Stimulated activated CD8-positive, alpha-beta memory T cell treated with anti-CD3 and anti-CD28 coated beads, Interleukin-15, amount 100 ng/mL, for 48 hours (primary cell): ENCODE measurements around the gene FOXL3.

Source experiments
- DNase-seq, 2 donors: peaks; one replicate each; pipeline ENCODE4 v3.0.0-alpha.2; 2020; ENCODE audit warnings: low read depth in 2 of 2

FOXL3 gene

DNA sequence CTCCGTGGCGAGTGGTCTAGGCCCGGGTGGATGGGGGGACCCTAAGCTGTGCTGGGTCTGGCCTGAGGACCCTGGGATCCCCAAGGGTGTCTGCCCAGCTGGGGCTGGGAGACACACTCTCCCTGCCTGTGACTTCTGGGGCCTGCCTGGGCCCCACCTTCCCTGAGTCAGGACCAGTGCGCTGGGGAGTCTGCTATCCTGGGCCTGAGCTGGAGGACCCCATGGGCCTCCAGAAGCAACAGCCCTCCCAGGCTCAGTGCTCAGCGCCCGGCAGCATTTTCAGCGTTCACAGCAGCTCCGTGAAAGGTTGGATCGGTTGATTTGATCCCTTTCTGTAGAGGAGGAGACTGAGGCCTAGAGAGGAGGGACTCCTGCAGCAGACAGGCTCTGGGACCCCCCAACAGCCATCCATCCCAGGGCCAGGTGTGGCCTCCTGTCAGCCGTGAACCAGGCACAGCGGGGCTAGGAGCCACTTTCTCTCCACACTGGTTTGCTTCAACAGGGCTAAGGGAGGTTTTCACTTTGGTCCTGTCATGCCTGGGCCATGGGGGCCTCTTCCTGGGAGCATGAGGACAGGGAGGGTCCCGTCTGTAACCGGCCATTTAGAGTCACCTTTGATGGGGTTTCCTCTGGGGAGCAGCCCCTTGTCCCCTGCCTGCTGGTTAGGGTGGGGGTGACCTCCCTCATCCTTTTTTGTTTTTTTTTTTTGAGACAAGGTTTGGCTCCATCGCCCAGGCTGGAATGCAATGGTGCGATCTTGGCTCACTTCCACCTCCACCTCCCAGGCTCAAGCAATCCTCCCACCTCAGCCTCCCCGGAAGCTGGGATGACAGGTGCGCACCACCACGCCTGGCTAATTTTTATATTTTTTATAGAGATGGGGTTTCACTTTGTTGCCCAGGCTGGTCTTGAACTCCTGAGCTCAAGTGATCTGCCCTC lies 12.4 kb downstream of the FOXL3 start:
- DNase-seq, result no peak

DNA sequence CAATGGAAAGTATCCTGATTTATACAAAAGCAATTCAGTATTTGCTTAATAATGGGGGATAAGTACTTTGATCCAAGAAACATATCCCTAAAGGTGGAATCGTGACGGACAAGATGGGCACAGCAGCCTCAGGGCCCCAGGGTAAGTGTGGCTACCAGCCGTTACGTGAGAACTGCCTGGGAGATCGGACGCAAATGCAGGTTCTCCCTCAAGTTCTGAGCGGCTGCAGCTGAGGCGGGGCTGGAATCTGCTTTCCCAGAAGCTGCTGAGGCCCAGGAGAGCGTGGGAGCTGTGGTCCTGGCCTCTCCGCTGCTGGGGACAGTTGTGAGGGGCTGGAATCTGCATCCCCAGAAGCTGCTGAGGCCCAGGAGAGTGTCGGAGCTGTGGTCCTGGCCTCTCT lies 13.5 kb downstream of the FOXL3 start:
- no peak for DNase-seq

DNA sequence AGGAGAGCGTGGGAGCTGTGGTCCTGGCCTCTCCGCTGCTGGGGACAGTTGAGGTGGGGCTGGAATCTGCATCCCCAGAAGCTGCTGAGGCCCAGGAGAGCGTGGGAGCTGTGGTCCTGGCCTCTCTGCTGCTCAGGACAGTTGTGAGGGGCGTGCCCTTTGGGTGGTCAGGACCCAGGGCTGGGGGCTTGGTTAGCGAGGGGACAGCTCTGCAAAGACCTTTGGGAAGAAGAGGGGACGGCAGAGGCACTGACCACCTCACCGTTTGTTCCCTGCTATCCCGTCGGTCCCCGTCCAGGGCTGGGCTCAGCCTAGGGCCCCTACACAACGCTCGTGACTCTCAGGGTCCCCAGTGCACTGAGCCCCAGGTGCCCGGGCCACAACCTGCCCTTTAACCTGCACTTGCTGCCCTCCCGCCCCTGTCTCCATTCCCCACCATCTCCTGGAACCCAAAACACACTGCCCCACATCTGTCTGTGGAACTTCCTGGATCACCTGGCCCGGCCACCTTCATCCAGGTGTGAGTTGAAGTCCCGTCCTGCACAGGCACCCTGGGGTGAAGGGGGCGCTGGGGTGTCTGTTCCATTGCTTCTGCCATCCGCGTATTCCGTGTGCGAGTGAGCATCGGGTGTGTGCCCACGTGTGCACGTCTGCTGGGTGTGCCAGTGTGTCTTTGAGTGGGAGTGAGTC lies 14.1 kb downstream of the FOXL3 start:
- DNase-seq, result no peak

DNA sequence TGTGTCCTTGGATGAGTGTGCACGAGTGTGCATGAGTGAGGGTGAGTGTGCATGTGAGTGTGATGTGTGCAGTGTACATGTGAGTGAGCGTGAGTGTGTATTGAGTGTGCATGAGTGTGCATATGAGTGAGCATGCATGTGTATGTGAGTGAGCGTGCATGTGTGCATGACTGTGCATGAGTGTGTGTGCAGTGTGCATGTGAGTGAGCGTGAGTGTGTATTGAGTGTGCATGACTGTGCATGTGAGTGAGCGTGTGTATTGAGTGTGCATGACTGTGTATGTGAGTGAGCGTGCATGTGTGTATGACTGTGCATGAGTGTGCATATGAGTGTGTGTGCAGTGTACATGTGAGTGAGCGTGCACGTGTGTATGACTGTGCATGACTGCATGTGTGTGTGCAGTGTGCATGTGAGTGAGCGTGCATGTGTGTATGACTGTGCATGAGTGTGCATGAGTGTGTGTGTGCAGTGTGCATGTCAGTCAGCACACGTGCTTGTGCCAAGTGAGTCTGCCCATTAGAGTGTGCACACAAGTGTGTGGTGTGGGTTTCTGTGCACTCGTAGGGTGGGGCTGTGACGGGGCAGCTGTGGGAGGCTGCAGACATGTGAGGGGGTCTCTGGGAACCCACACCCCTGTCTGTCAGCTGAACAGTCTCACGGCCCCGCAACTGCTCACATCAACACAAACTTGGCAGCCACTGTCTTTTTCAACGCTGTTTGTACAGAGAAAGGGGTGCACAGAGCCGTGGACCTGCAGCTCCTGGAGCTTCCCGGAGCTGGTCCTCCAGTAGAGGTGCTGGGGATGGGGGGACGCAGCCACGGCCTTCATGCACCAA lies 14.8 kb downstream of the FOXL3 start:
- DNase-seq, result no peak

DNA sequence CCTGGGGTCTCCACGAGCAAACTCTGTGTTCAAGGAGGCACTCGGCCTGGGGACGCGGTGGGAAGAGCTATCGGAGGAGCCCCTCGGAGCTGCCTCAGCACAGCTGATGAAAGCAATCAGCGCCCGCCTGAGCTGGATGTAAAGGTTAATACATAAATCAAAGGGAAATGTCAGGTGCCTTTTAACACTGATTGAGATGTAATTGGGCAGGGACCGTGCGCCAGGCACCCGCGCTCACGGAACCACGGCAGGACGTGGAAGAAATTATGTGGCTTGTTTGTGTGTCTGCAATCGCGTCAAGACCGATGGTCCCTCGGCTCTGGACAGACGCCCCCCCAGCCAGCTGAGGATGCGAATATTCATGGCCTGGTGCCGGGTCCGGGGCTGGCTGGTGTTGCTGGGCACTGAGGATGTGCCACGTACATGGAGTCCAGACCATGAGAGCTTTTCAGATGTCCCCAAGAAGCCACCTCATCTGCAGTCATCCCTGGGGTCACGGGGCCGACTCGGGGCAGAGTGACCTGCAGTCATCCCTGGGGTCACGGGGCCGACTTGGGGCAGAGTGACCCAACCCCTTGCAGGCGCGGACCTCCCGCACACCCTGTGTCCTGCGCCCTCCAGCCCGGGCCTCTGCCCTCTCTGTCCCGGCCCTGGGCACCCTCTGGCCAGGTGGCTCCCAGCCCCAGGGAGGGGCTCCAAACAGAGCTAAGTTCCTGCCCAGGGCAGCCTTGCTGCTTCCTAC lies 15.6 kb downstream of the FOXL3 start:
- no peak for DNase-seq

DNA sequence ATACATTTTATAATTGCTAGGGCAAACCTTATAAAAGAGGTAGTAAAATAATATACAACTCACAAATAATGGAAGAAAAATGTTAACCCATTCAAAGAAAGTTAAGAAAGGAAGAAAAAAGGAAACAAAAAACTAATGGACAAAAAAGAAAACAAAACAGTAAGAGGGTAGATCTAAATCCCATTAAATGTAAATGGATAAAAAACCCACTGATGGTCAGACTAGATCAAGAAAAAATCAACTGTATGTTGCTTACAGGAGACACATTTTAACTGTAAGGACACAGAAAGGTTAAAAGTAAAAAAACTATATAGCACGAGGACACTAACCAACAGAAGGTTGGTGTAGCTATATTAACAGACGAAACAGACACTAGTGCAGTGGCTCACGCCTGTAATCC lies 18.0 kb downstream of the FOXL3 start:
- no peak for DNase-seq

DNA sequence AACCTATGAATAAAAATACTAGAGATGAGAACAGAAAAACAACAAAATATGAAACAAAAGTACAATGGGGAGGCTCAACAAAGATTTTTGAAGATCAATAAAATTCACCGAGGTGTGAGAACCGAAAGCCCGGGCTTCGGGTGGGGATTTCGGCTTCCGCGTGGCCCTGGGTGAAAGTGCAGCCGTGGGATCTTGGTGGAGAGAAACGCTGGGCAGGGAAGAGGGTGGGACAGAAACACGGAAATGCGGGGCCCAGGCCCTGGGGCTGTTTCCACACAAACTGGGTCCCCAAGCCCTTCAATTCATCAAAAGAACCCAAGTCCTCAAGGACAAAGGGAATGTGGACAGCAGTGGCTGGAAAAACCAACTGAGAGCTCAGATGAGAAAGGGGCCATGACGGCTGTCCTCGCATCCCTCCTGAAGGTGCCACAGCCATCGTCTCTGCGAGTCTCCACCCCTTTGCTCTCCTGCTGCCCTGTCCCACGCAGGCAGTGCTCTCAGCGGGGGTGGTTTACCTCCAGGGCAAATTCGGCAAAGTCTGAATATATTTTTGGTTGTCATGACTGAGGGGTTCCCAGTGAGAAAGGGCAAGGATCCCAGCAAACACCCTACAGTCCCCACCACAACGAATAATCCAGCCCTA lies 19.7 kb downstream of the FOXL3 start:
- no peak for DNase-seq

DNA sequence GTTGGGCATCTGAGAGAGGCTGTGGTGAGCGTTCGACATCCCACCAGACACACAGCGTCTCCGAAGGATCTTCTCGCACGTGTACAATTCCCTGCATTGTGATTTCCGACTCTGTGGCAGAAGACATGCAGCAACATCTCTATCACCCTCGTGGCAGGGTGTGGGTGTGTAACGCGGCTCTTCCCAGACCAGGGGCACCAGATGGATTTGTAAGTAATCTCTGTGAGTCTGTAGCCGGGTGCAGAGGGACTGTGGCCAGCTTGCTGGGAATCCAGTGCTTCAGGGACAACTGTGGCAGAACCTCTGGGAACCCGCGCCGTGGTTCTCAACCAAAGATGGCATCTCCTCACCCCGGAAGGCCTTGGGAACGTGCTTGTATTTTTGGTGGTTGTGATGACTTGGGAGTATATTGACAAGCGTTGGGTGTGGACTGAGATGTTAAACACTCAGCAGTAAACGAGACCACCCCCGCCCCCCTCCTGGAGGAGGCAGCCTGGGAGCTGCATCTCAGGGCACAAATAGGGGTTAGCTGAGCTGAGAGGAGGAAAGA lies 21.2 kb downstream of the FOXL3 start:
- DNase-seq, result no peak

DNA sequence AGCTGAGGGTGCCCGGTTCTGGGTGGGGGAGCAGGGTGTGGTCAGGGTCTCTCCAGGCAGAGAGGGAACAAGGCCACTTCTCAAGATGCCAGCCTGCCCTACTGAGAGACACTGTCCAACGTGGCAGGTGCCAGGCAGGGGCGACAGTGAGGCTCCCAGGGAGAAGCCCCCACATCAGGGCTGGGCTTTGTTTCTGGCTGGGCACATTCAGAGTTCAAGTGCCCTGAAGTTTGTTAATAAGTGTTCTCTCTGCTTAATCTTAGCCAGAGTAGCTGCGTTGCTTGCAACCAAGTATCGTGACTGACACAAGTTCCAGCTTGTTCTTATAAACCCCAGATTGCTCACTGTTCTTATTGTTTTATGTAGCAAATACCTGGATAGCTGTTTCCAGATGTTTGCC lies 21.8 kb downstream of the FOXL3 start:
- DNase-seq, result no peak

DNA sequence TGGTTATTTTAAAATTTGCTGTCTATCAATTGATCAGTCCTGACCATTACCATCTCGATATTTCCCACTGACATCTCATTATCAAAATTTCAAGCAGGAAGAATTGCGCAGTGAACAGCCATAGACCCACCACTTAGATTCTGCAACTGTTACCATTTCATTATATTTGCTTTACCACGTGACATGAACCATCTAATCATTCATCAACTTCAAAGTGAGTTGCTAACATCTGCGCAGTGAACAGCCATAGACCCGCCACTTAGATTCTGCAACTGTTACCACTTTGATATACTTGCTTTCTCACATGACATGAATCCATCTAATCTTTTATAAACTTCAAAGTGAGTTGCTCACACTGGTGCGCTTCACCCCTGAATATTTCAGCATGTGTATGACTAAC lies 22.5 kb downstream of the FOXL3 start:
- DNase-seq, result no peak

DNA sequence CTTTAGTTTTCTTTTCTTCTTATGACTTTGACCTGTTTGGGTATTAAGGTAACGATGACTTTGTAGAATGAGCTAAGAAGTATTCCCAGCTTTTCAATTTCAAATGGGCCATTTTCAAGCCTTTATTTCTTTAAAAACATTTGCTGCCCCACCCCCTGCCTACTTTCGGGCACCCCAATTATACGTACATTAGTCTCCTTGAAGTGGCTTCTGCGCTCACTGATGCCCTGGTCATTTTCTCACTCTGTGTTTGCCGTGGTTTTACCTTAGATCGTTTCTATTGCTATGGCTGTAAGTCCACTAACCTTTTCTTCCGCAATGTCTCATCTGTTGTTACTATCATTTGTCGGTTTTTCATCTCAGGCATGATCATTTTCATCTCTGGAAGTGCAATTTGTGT lies 24.9 kb downstream of the FOXL3 start:
- DNase-seq, result no peak

DNA sequence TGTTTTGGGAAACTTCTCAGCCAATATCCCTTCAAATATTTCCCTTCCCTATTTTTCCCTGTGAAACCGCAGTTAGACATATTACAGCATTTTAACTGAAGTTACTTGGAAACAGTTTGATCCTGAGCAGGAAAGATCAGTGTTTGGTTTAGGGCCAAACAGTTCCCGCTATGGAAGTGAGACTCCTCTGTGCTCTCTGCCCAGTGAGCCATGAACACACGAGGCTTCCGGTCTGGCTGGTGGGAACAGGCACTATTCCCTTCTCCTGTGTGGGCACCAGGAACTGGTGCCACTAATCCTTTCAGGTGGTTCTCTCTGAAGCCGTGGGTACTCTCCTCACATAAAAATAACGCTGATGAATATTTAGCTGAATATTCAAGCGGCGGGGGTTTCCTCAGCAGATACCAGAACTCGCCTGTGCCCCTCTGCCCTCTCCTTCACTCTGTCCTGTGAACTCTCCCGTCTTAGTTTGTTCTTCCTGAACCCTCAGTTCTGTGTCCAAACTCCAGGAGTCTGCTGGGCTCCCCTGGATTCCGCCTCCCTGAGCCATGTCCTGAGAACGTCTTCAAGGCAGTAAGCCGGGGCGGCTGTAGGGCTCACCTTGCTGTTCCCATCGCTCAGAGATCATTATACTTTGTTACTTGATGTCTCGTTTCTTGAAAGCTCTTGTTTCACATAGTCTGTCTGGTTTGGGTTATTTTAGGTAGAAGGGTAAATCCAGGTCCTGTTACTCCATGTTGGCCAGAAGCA lies 25.7 kb downstream of the FOXL3 start:
- no peak for DNase-seq

DNA sequence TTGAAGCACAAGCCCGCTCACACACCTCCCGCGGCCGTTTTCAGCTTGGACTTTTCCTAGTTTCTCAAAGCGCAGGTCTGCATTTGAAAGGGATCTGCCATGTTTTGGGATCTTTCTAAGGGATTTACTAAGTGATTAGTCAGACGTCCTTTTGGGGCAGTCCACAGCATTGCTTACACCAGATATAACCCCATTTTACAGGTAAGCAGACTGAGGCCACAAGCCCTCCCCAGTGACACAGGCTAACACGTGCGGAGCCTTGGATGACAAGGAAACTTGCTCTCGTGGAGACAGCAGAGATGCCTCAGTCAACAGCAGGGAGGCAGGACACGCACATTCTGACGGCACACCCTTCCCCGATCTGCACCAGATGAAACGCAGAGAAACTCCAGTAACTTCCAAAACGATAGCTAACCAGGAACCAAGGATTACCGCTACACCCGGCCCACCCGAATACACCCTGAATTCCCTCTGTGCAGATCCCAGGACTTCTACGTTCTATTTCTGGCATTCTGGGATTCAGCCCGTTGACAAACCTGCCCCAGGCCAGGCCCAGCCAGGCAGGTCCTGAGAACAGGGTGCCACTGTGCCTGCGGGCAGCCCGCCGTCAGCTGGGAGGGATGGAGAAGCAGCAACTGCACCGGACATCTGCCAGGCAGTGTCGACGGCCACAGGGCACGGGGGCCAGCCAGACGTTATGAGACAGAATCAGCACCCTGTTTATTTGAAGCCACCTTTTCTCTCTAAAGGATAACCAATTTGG lies 27.9 kb downstream of the FOXL3 start:
- DNase-seq, result no peak

DNA sequence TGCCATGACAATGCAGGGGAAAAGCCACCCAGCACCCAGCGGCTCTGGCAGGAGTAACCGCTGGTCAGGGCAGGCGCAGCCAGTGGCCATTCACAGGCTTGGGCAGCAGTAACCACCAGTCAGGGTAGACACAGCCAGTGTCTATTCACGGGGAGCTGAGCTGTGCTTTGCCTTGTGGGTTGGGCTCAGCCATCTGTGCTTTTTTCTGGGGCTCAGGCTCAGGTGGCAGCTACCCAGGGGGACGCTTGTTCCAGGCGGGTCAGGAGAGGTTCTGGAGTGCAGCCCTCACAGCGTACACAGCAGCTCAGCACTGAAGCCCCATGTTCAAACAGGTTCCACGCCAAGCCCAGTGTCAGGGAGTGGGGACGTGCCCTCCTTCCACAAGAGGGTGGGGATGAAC lies 28.5 kb downstream of the FOXL3 start:
- DNase-seq, result no peak

DNA sequence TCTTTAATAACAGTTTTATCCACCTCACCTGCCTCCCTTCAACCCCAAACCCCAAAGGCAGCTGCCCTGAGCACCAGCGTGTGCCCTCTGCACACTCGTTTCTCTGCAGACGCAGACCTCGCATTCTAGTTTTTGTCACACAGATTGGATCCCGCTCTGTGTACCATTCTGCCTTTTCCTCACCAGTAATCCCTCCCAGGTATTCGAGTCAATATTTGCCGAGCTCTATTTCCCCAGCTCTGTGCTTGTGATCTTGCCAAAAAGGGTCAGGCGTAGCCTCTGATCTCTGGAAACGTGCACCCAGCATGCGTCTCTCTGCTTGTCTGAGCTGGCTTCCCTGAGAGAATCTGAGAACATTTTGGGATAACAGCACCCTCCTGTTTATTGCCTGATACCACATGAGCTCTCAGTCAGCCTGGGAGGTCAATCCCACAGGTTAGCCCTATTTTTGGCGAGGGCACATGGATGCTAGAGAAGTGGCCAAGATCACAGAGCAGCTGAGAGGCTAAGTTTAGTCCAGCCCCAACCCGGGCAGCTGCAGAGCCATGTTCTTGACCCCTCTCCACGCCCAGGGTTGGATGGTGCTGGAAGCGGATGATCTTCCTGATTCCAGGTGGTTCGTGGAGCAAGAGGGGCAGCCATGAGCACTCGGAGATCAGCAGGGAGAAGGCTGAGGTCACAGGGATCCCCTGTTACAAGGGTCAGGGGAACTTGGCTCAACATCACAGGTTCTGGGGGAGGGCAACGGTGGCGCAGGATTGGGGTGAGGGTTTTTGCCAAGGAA lies 29.1 kb downstream of the FOXL3 start:
- no peak for DNase-seq

DNA sequence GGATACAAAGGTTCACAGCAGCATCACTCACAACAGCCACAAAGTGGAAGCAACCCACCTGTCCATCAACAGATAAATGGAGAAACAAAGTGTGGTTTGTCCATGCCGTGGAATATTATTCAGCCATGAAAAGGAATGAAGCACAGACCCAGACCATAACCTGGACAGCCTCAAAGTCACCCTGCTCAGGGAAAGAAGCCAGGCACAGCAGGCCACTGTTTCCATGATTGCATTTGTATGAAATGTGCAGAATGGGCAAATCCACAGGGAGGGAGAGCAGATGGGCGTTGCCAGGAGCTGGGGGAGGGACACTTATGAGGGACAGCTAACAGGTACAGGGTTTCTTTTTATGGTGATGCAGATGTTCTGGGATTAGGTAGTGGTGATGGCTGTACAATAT lies 30.3 kb downstream of the FOXL3 start:
- no peak for DNase-seq

DNA sequence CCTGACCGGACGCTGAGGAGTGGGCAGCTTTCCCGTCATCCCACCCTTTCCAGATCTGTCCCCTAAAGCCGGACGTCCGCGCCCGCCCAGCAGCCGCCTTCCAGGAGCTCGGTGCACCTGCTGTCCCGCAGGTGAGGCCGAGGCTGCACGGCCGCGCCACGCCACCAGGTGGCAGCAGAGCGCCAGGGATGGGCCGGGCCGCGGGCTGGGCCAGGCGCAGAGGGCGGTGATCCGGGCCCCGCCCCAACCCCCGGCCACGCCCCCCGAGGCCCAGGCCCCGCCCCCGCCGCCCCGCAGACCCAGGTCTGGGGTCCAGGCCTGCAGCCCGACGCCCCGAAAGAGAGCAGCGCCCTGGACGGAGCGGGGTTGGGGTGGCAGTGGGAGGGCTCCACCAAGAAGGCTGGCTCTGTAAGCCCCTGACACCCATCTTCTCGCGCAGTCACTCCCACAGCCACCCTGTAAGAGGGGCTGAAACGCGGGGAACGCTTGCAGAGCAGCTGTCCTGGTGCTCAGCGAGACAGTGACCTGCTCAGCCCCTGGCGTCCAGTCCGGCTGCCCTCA lies 32.2 kb downstream of the FOXL3 start:
- peak; percentile 71 to 73 for DNase-seq

DNA sequence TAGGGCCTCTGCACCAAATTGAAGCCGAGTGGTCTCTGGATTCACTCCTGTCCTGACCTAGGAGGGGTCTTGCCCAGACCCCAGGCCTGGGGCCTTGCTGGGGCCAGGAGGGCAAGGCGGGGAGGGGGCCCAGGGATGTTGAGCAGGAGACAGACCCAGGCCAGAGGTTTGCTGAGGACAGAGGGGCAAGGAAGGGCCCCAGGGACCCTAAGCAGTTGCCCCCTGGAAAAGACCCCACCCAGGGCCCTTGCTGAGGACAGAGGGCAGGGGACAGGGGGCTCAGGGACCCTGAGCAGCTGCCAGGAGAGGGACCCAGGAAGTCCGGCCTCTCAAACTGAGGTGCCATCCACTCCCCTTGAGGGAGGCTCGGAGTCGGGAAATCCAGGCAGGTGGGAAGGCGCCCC lies 32.7 kb downstream of the FOXL3 start:
- no peak for DNase-seq
